BJ (cell line): ENCODE measurements around the gene OR4X2. TPM values are rescaled to one million over a fixed set of nuclear protein-coding genes. Genes with fewer than 3 reads are reported as not detected.

Experiments
- CTCF ChIA-PET: fragments of 350-600 bp; formaldehyde crosslinking; extraction: SDS; loops from one replicate; lab custom pipeline; 2021; ENCODE audit warnings: antibody characterized with exemption, inconsistent platforms; lab: Yijun Ruan, JAX
- POLR2A ChIA-PET: fragments of 300-600 bp; sonication (Branson Sonifier 250); formaldehyde crosslinking; extraction: SDS; loops from one replicate; lab custom pipeline; 2021; ENCODE audit warnings: antibody characterized with exemption; lab: Charles Lee
- DNase-seq: peaks from one replicate; pipeline ENCODE4 v3.0.0-alpha.2; 2011; ENCODE audit warnings: low read depth
- H3K27me3 ChIP-seq: 2 replicates; pipeline ENCODE4 v1.6.0; 2011; ENCODE audit warnings: low read length; ENCODE audit not compliant: control insufficient read depth, insufficient read depth
- H3K36me3 ChIP-seq: 2 replicates; pipeline ENCODE4 v1.5.1; 2011; ENCODE audit warnings: low read length; ENCODE audit not compliant: control insufficient read depth, insufficient read depth
- H3K4me3 ChIP-seq: 2 replicates; pipeline ENCODE4 v1.5.1; 2011; ENCODE audit warnings: low read depth, mild to moderate bottlenecking, control low read depth, low read length
- CTCF ChIP-seq: IDR thresholded peaks from 2 replicates; pipeline ENCODE4 v1.5.1; 2011; ENCODE audit warnings: low read depth, mild to moderate bottlenecking, control low read depth, inconsistent platforms, low read length, moderate library complexity; ENCODE audit not compliant: insufficient read depth
- polyA plus RNA-seq: library from polyadenylated mRNA; depleted of rRNA; stranded (reverse); fragments of >200 nt; gene quantifications from 2 replicates; pipeline ENCODE4 v1.2.3, GENCODE V29; 2011; rRNA removed

Gene OR4X2
- polyA plus RNA-seq, 1 experiment, result not detected

GRCh38 chr11:48270621-48271020 lies 25.7 kb downstream of the OR4X2 start:
- POLR2A ChIA-PET, result no interaction called here
- no peaks in the 10 kb centered on the region for H3K36me3 ChIP-seq
- H3K27me3 ChIP-seq, result no peaks in the 10 kb centered on the region
- CTCF ChIA-PET, result no interaction called here
- no peak for TF ChIP-seq CTCF
- H3K4me3 ChIP-seq, result no peak overlapping the region
- no peak for DNase-seq

GRCh38 chr11:48272606-48273005 lies 27.7 kb downstream of the OR4X2 start:
- H3K27me3 ChIP-seq, result no peaks in the 10 kb centered on the region
- no peak for DNase-seq
- ChIA-PET CTCF (interaction anchor here (0.6 kb wide), 1 partner anchor 1352 kb away, joined by 3 read pairs; no protein-coding TSS in a partner anchor), POLR2A (no interaction called here)
- H3K36me3 ChIP-seq, result no peaks in the 10 kb centered on the region
- H3K4me3 ChIP-seq, result no peak overlapping the region
- no peak for TF ChIP-seq CTCF

Other genes starting within 250 kb of the OR4X2 start
- not detected in 2 replicates for gene OR4B1, start 28.3 kb upstream of the OR4X2 start, polyA plus RNA-seq
- gene OR4X1, start 18.8 kb downstream of the OR4X2 start, polyA plus RNA-seq, result not detected in 2 replicates
- not detected in 2 replicates for gene OR4S1, start 61.1 kb downstream of the OR4X2 start, polyA plus RNA-seq
- not detected in 2 replicates for gene OR4C3, start 79.8 kb downstream of the OR4X2 start, polyA plus RNA-seq
- gene OR4C5, start 121.4 kb downstream of the OR4X2 start, polyA plus RNA-seq, result not detected in 2 replicates
- not detected in 2 replicates for gene OR4A47, start 243.7 kb downstream of the OR4X2 start, polyA plus RNA-seq